ENCODE measurements around the gene AQP2.

Gene AQP2, protein sequence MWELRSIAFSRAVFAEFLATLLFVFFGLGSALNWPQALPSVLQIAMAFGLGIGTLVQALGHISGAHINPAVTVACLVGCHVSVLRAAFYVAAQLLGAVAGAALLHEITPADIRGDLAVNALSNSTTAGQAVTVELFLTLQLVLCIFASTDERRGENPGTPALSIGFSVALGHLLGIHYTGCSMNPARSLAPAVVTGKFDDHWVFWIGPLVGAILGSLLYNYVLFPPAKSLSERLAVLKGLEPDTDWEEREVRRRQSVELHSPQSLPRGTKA

GRCh38 chr12:49950273-49951251, at the start of gene AQP2:
AQP2 (plus strand) TSS chr12:49950737; CDS start chr12:49950831, 94 bp downstream.
- FAIRE-seq (no peak), DNase-seq (ENCODE audit: low spot score) (no peak)

DNA sequence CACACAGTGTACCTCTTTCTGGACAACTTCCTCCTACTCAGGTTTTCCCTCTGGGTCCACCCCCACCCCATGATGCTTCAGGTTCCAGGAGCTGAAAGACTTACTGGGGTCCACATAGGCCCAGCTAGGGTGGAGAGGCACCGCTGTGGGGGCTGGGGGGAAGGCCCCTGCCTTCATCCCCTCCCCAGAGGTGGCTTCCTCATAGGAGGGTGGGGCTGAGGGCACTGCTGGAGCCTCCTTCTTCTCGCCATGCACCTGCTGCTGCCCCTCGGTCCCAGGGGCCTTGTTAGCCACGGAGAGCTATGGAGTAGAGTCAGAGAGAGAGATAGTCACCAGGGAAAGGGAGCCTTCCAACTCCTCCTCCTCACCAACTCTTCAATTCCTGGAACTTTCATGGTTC, 49.5 kb upstream of the AQP2 start:
- FAIRE-seq (no peak), DNase-seq (ENCODE audit: low spot score) (no peak)

DNA sequence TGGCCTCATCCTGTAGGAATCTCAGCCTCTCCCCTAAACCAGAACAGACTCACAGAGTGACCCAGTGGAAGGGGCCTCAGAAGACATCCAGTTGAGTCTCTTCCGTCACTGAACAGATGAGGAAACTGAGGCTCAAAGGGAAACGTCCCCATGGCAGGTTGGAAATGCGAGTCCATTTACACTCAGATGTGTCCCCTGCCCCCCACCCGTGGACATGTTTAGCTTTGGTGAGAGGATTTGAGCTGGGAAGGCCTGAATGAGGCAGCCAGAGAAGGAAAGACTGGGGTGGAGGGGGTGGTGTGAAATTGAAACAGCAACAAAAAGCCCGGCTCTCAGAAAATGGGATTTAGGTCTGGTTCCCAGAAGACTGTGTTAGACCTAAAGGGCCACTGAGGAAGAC, 48.6 kb upstream of the AQP2 start:
- no peak for FAIRE-seq
- DNase-seq (ENCODE audit: low spot score): no peak

- FAIRE-seq (no peak), DNase-seq (ENCODE audit: low spot score) (no peak)
Observed at GRCh38 chr12:49902399-49903350, 47.9 kb upstream of the AQP2 start.

GRCh38 chr12:49903351-49903699, 47.2 kb upstream of the AQP2 start:
- FAIRE-seq: no peak

DNA sequence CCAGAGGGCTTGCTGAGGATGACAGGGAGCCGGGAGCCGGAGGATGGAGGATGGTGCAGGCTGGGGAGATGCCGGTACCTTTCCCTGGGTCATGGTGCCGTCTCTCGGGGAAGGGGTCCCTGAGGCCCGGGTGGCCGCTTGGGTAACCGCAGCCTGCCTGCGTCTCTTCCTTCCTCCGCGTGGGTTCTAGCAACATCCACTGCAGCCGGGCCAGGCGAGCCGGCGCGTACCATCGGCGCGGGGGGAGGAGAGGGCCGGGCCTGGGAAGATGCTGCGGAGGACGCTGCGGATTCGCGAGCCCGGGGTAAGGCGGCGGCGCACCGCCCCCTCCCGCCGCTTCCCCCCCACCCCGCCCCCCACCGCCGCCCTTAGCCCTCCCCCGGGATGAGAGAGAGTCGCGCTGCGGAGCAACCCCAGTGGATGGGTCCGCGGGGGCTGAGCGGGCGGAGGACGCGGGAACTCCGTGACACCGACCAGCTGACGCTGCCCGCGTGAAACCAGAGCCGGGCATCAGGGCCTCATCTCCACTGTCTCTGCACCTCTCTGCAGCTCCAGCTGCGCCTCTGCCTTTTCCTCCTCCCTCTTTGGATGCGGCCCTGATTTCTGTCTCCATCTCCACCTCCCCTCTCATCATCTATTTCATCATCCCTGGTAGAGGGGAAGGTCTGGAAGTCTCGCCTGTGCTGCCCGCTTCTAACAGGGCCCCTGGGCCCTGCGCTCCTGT, 46.7 kb upstream of the AQP2 start, which contains the start of gene FAIM2:
Gene FAIM2 (minus strand): TSS at position 201 of the 724 bp plus-strand sequence. CDS start 108 bp downstream, at position 93.
- FAIRE-seq (no peak), DNase-seq (ENCODE audit: low spot score) (no peak)

More at GRCh38 chr12:49903351-49903699, 47.2 kb upstream of the AQP2 start:
- DNase-seq (ENCODE audit: low spot score): no peak

GRCh38 chr12:49904601-49905000, 45.9 kb upstream of the AQP2 start:
- no peak for FAIRE-seq
- DNase-seq (ENCODE audit: low spot score): no peak

- no peak for FAIRE-seq
- no peak for DNase-seq (ENCODE audit: low spot score)
Observed at GRCh38 chr12:49905718-49906314, 44.7 kb upstream of the AQP2 start.

- FAIRE-seq: no peak
- DNase-seq (ENCODE audit: low spot score): no peak
Observed at GRCh38 chr12:49907352-49907751, 43.2 kb upstream of the AQP2 start.

GRCh38 chr12:49909356-49909755, 41.2 kb upstream of the AQP2 start:
- DNase-seq (ENCODE audit: low spot score) (no peak), FAIRE-seq (no peak)

GRCh38 chr12:49909826-49910225, 40.7 kb upstream of the AQP2 start:
- no peak for FAIRE-seq
- no peak for DNase-seq (ENCODE audit: low spot score)

DNA sequence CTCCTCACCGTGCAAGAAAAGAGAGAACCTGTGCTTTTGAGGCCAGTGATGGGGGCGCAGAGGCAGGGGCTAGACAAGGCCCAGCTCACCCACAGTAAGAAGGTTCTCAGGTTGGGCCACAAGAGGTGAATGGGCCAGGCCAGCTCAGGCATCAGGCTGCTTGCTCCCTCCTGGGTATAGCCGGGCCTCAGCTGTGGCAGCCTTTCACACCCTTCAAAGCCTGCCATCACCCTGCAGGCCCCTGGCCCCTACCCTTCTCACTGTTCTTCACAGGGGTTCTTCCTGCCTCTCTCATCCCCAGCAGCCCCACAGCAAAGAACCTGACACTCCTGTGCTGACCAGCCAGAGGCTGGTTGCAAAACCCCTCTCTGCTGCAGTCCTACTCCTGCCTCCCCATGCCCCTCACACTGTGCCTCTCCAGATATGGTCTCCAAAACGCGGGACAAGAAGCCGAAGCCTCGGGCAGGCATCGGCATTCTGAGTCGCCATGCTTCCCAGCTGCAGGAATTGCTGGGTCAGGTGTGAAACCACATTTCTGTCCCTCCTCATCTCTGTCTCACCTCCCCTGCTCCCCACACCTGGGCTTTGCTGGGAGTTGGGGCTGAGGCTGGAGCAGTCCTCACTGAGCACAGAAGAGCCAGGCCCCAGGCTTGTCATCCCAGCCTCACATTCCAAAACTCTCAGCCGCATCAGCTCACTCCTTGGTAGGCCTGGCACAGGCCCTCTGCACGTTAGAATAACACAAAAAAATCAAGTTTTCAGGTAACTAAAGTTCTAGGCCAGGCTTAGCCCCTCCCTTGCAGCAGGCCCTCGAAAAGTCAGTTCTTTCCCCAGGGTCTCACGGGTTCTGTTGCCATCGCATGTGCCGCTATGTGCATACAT, 40.0 kb upstream of the AQP2 start:
- FAIRE-seq (no peak), DNase-seq (ENCODE audit: low spot score) (no peak)

GRCh38 chr12:49911213-49911605, 39.3 kb upstream of the AQP2 start:
- no peak for FAIRE-seq
- no peak for DNase-seq (ENCODE audit: low spot score)

DNA sequence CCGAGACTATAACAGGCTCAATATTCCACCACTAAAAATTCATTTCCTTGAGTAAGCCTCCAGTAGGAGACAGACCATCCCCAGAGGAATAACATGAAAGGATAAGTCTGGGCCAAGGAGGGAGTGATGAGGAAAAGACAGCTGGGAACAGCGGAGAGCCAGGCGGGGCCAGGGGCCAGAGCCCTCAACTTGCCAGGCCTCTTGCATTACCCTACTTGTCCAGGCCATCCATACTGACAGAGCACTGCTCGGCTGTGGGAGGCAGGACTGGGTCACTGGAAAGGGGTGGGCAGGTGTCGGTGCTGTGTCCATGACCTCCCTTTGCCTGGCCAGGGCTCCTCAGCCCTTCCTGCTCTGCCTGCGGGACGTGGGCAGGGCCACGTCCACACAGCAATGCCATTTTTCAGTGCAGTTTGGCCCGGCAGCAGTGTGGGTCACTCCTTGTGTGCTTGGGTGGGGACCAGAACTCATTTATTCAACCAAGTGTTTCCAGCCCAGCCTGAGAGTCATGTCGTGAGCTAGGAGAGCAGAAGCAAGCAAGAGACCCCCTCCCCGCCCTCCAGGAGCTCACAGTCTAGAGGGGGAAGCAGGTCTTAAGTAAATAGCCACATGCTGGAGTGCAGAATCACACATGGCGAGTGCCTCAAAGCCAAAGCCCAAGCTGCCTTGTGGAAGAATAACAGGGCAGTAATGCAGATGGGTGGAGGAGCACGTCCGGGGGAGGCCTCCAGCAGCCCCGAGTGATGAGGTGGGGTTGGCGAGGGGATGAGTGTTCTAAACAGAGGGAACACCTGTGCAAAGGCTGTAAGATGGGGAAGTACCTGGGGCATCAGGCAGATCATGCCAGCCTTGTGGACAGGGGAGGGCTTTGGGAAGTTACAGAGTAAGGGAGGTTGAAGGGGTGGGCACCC, 37.9 kb upstream of the AQP2 start:
- no peak for DNase-seq (ENCODE audit: low spot score)
- no peak for FAIRE-seq

DNA sequence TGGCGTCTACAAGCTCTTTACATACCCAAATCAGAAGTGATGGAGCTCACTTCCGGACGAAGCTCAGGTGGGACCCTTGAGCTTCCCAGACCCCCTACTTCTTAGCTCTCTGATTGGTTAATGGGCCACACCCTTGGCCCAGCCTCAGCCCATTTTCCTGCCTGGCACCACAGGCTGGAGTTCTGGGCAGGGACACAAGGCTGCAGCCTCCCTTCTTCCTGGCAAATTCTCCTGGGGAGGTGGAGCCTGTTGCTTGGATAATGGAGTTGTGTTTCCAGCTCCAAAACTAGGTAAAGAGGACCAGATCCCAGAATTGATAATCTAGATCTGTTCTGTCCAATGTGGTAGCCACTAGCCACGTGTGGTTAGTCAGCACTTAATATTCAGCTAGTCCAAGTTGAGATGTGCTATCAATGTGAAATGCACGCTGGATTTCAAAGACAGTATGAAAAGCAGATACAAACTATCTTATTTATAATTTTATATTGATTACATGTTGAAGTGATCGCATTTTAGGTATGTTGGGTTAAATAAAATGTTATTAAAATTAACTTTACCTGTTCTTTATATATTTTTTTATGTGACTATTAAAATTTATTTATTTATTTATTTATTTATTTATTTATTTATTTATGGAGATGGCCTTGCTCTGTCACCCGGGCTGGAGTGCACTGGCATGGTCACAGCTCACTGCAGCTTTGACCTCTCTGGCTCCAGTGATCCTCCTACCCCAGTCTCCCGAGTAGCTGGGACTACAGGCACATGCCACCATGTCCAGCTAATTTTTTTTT, 34.2 kb upstream of the AQP2 start:
- FAIRE-seq (no peak), DNase-seq (ENCODE audit: low spot score) (no peak)

DNA sequence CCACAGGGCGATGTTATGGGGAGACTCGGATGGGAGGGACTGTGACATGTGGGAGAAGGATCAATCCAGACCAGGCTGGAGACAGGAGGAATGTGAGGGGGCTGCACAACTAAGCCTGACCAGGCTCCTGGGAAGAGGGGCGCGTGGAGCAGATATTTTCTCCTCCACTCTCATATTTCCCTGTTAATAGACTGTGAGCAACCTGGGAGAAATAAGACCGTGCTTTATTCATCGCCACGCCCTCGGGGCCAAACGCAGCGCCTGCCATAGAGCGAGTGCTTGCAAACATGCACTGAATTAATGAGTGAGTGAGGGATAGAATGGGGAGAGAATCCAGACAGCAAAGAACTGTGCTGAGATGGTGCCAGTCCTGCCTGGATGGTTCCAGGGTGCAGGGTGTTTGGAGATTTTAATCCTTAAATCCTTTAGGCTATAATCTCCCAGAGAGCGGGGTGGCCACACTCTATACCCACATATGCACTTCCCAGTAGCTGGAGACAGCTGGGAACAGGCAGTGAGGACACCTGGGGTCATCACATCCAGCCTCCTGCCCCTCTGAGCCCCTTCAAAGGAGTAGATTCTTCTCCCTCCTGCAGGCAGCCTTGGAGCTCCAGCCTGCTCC, 33.3 kb upstream of the AQP2 start:
- FAIRE-seq (no peak), DNase-seq (ENCODE audit: low spot score) (no peak)

DNA sequence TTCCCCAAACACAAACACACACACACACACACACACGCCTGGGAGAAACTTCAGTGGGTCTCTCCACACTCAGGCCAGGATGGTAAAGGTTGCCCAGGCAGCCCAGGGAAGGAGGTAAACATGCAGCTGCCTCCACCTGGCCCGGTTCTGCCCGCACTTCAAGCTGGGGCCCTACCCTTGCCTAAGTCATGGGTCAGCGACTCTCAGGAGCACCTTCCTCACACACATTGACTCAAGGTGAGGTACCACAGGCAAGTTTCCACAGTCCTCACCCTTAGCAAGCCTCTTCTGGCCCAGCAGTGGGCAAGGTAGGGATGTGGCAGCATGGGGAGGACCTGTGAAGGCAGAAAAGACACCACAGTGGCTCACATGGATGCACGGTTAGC, 32.8 kb upstream of the AQP2 start:
- DNase-seq (ENCODE audit: low spot score) (no peak), FAIRE-seq (no peak)
